HuH-7 (cell line): ENCODE results near the gene GLS2.

Experiments used
- DNase-seq: peaks from one replicate; pipeline ENCODE4 v3.0.0; 2011; ENCODE audit warnings: low spot score

The GLS2 gene

GRCh38 chr12:56437430-56438176 lies 50.4 kb downstream of the GLS2 start:
- no peak for DNase-seq

DNA sequence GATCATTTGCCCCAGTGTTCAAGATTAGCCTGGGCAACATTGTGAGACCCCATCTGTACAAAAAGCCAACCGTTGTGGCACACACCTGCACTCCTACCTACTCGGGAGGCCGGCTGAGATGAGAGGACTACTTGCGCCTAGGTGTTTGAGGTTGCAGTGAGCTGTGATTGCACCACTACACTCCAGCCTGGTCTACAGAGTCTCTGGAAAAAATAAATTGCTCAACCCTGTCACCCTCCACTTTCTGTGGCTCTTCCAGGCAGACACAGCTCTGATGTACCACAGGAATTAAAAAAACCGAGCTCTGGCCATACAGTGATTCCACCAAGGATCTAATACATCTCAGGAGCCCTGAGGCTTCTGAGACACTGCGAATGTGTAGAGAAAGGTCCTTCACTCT lies 53.1 kb downstream of the GLS2 start:
- no peak for DNase-seq

DNA sequence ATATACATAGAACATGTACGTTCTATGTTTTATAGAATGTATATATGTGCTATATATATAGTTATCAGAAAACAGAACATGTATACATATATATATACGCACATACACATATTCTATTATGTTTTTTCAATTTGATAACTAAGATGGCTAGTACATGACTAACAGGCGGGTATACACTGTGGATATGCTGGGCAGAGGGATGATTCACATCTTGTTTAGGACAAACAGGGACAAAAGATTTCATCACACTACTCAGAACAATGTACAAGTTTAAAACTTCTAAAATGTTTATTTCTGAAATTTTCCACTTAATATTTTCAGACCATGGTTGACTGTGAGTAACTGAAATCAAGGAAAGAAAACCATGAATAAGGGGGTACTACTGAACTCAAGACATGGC lies 56.1 kb downstream of the GLS2 start:
- no peak for DNase-seq

GRCh38 chr12:56431288-56431687 lies 56.7 kb downstream of the GLS2 start:
- no peak for DNase-seq

- no peak for DNase-seq
Measured at GRCh38 chr12:56425940-56426438, 62.0 kb downstream of the GLS2 start.

GRCh38 chr12:56425193-56425592 lies 62.8 kb downstream of the GLS2 start:
- DNase-seq: no peak
